HG03565 (cell line): ENCODE measurements around the gene CACNA2D3.

Experiments
- ATAC-seq: cut with Tn5 transposase; IDR thresholded peaks from one replicate; pipeline ENCODE4 v1.9.1; 2021; ENCODE audit warnings: mild to moderate bottlenecking, moderate library complexity; ENCODE audit not compliant: unreplicated experiment

CACNA2D3 gene

DNA sequence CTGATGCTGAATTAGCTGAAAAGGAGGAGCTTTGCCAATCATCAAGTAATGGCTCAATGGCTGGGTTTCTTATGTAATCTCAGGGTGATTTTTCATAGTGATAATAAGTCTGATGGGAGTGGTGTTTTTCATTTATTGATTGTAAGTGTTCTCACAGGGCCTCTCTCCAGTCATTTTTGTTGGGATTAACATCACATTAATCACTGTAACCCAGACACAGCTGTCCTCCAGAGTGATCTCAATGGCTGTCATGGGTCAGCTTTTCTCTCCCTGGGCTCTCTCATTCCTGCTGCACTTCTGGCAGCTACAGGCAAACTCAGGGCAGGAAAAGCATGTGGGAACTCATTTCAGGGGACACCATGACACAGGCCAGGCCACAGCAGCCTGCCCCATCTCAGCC, 642.6 kb downstream of the CACNA2D3 start:
- ATAC-seq: no peak

DNA sequence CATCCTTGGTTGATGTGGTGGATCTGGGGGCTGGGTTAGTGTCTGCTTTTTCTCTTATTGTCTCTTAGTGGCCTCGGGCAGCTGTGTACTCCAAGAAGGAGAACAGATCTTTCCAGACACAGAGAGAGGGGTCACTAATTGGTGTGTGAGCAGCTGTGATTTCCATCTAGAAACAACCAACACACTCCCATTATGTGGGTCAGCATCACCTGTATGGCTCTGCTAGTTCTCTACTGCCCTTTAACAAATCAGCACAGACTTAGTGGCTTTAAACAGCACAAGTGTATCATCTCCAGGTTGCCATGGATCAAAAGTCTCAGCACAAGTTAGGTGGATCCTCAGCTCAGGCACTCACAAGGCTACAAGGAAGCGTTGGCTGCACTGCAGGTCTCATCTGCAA, 648.7 kb downstream of the CACNA2D3 start:
- no peak for ATAC-seq

GRCh38 chr3:54772051-54772450, 649.7 kb downstream of the CACNA2D3 start:
- ATAC-seq: no peak

DNA sequence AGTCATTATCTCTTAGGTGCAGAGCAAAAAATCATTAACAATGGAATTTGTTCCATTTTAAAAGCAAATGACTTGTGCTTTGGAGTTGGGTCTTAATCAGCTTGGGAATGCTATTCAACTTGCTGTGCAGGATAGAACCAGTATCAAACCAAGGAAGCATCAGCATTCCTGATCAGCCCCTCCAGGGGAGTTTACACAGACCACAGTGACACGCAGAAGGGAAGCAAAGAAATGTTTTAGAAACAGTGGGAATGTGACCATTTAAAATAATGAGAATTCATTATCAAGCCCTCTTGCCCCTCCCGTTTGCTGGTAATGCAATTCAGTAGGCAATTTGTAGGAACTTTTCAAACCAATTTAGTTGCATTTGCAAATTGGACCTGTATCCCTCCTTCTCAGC, 650.4 kb downstream of the CACNA2D3 start:
- no peak for ATAC-seq

DNA sequence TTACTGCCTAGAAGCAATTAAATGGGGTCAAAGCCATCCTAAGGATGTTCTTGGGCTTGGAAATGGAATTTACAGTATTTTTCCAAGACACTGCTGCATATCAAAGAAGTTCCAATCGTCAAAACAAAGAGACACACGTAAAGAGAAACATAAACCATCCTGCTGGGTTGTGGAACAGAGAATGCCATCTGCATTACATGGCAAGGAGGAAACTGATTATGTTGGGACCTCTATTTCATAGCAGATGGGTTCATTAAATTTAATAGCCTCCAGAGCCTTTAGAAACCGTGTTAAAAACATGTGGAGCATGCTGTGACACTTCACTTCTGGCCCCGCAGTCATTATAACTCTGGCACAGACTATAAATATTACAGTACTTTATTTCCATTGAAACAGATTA, 650.9 kb downstream of the CACNA2D3 start:
- ATAC-seq: no peak

DNA sequence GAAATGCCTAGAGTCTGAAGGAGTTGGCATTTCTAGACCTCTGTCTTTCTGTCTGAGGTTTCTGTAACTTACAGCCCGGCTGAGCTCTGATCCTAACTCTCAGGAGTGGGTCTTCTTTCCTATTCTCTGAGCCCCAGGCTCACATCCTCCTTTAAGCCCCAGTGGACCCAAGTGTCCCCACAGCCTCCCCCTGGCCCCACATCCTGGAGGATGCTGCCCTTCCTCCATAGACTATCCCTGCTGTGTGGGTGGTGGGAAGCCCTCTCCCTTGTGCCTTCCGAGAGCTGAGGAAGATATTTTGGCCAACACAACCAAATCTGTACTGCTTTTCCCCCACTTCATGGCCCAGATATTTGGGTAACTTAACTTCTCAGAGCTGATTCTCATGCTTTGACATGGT, 654.2 kb downstream of the CACNA2D3 start:
- no peak for ATAC-seq

GRCh38 chr3:54777141-54777540, 654.8 kb downstream of the CACNA2D3 start:
- no peak for ATAC-seq

DNA sequence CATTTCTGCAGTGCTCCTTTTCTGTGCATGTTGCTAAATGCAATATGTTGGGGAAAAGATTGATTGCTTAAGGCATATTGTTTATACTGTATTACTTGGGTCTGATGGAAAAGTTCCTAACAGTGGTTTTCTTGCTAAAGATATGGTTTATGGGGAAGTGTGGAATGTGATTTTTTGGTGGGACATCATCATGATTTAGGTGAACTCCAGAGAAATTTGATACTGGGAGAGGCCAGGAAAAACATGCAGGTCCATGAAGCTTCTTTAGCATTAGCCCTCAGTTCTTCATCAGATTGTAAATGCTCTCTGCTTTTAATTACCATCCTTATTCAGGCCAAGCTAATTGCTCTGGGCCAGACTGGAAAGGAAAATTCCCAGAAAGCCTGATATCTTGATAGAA, 658.0 kb downstream of the CACNA2D3 start:
- no peak for ATAC-seq

- no peak for ATAC-seq
These were observed 659.4 kb downstream of the CACNA2D3 start for GRCh38 chr3:54781728-54782127.

DNA sequence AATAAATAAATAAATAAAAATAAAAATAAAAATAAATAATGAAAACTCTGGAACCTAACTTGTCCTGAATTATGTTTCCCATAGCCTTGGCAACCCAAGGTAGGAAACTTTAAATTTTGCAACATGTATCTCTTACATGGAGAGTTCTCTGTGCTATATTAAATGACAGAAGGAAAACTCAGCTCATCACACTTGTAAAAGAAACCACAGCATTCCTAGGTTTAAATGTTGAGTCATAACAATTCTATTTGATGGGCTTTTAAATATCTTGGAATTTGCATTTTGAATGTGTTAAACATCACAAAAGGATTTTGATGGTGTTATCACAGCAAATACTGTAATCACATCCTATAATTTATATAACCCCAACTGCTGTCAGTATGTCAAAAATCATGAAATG, 661.3 kb downstream of the CACNA2D3 start:
- ATAC-seq: no peak

- ATAC-seq: no peak
These were observed 661.7 kb downstream of the CACNA2D3 start for GRCh38 chr3:54784021-54784420.

DNA sequence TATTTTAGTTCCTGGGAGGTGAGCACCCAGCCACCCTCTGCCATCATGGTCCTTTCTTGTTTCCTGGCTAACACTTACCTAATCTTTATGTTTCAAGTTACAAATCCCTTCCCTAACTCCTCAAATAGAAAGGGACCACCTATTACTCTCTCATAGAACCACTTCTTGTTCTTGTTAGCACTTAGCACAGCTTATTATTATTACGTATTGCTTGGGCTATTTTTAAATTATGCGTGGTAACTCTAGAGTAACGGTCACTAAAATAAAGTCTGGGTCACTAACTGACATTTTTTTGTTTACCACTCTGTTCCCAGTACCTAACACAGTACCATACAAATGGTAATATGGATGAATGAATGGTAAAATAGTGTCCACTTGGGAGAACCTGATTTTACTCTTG, 663.6 kb downstream of the CACNA2D3 start:
- ATAC-seq: no peak

- no peak for ATAC-seq
These were observed 667.7 kb downstream of the CACNA2D3 start for GRCh38 chr3:54790051-54790450.

GRCh38 chr3:54791501-54792156, 669.3 kb downstream of the CACNA2D3 start:
- ATAC-seq: no peak

- no peak for ATAC-seq
These were observed 670.2 kb downstream of the CACNA2D3 start for GRCh38 chr3:54792584-54792983.

DNA sequence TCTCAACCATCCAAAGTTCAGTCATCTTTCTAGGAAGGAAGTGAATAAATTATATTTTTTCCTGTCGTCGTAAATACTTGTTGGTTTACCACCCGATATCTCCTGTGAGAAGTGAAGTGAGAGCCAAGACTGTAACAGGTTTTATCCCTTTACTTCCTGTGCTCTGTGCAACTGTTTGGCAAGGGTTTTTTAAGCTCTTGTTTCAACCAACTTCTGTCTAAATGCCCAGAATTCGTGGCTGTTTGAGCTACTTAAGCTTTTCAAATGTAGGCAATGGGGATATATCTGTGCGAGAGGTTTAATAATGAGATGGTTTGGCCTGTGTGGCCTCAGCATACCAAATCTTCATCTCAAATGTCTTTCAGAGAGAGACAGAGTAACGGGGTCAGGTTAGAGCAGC, 670.8 kb downstream of the CACNA2D3 start:
- ATAC-seq: no peak

GRCh38 chr3:54797111-54797510, 674.8 kb downstream of the CACNA2D3 start:
- no peak for ATAC-seq

DNA sequence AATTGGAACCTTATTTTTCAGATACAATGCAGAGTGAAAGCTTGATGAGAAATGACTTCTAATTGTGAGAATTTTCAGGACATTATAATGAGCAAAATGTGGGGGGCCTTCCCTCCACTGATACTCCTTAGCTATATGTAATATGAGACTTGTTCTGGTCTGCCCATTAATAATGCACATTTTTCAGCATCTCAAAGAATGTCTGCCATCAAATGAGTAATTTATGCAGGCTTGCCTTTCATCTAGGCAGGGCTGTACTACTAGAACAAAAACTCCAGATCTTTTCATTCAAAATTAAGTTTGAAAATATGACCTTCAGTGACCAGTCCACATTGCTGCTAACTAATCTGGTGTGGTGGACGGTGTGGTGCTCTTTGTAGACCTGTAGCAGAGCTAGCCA, 678.1 kb downstream of the CACNA2D3 start:
- no peak for ATAC-seq

- no peak for ATAC-seq
These were observed 679.6 kb downstream of the CACNA2D3 start for GRCh38 chr3:54801977-54802376.

DNA sequence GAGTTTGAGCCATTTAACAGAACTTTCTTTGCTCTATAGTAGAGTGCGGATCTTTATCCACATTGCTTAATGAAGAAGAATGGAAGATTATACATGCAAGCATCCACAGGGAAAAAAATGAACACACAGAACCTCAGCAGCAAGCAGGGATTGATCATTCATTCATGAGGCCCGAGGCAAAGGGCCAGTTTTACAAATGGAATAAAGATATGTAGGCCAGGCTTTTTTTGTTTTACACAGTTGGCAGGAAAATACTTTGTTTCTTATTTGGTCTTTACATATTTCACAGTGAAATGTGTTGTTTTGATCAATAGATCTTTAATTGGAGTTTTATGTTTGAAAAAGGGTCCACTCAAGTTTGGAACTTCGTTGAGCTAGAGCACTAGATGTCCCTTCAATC, 688.0 kb downstream of the CACNA2D3 start:
- ATAC-seq: no peak

DNA sequence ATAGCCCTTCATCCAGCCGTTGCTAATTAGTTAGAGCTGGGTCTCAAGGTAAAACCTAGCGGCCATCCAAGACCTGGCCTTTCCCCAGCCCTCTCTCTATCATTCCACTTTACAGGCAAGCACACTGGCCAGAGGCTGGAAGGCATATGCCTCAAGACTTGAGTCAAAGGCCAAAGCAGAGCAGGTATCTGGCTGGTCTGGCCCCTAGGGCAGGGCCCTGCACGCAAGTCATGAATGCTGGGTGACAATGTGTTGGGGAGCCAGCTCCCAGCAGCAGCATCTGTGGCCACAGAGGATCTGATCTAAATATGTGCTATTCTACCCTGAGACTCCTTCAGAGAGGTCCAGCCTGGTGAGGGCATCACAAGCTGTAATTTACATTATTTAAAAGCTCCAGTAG, 691.9 kb downstream of the CACNA2D3 start:
- ATAC-seq: no peak

DNA sequence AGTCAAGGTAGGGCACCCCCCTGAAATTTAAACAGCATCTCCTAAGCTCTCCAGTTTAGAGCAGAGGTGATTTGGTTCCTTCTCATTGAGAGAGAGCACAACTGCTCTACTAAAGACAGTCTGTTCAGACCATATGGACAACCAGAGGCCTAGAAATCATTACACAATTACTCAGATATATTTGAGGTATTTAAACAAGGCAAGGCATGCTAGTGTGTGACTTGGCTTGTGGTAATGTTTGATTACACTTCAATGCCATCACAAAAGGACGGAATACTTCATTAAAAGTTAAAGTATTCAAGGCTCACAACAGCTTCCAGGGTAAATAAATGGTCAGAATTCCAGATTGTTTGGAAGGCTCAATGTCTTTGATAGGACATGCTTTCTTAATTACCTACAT, 695.3 kb downstream of the CACNA2D3 start:
- no peak for ATAC-seq

- ATAC-seq: no peak
These were observed 696.1 kb downstream of the CACNA2D3 start for GRCh38 chr3:54818486-54818885.
